ENCODE measurements around the gene C4orf50. TPM values are rescaled to one million over a fixed set of nuclear protein-coding genes. Genes with fewer than 3 reads are reported as not detected.

Gene C4orf50
- total RNA-seq, 1 experiment from 2014 or later, result 0.17 TPM

- H3K4ac ChIP-seq (ENCODE audit: low read depth, low read length), result no peak overlapping the region
Measured at GRCh38 chr4:5999356-5999755, 18.9 kb downstream of the C4orf50 start.

More at GRCh38 chr4:5999356-5999755, 18.9 kb downstream of the C4orf50 start:
- H4K5ac ChIP-seq (ENCODE audit: insufficient read length, low read depth, low read length), result no peak overlapping the region
- H3K79me1 ChIP-seq (ENCODE audit: insufficient read depth, low read depth, low read length, poor library complexity, severe bottlenecking), result no peaks in the 10 kb centered on the region
- no peak overlapping the region for H2BK15ac ChIP-seq (ENCODE audit: low read depth, low read length)
- no peaks in the 10 kb centered on the region for H3K9me3 ChIP-seq (ENCODE audit: control insufficient read depth, low read depth, low read length)
- H2BK12ac ChIP-seq (ENCODE audit: insufficient read length, low read depth, low read length), result no peak overlapping the region
- H4K8ac ChIP-seq (replicated peaks; ENCODE audit: insufficient read length, low read depth, low read length), result no peak overlapping the region
- H4K91ac ChIP-seq (ENCODE audit: insufficient read length, low read depth, low read length), result no peak overlapping the region
- Mint-ChIP-seq H3K4me1 (no peaks in the 10 kb centered on the region; a peak in 2 of 4 replicates), H3K27me3 (ENCODE audit: low read depth) (peaks cover 25% of the 10 kb centered on the region), H3K27ac (no peak overlapping the region), H3K9me3 (no peaks in the 10 kb centered on the region), H3K36me3 (ENCODE audit: insufficient read depth in 1 of 3, low read depth in 3 of 3) (no peaks in the 10 kb centered on the region; a peak in 1 of 7 replicates), H3K4me3 (no peak overlapping the region)
- H2AFZ ChIP-seq (ENCODE audit: low read length), result no peak overlapping the region
- no peaks in the 10 kb centered on the region for H4K20me1 ChIP-seq (ENCODE audit: control insufficient read depth, insufficient read depth, insufficient read length)
- H3K27ac ChIP-seq (ENCODE audit: insufficient read length, low read depth, low read length), result no peak overlapping the region
- H3K4me2 ChIP-seq (ENCODE audit: insufficient read depth, insufficient read length, low read length), result no peak overlapping the region
- no peaks in the 10 kb centered on the region for H3K27me3 ChIP-seq (ENCODE audit: insufficient read depth, low read length)
- no peak overlapping the region for H3K14ac ChIP-seq (ENCODE audit: insufficient read depth, low read length)
- H3T11ph ChIP-seq (ENCODE audit: low read length), result no peak overlapping the region
- no peak overlapping the region for H2AK5ac ChIP-seq (ENCODE audit: insufficient read length, low read length)
- no peaks in the 10 kb centered on the region for H3K4me1 ChIP-seq (ENCODE audit: insufficient read depth, low read length)
- WGBS (ENCODE audit: extremely low coverage, insufficient read length, low lambda C conversion rate), result no CpG with 5 or more reads among the region's 6 CpGs
- no peak overlapping the region for H3K18ac ChIP-seq (ENCODE audit: insufficient read length, low read depth, low read length)
- TF ChIP-seq CTCF (conservative IDR thresholded peaks at IDR 0.05), result no peak
- H2BK20ac ChIP-seq (ENCODE audit: low read depth, low read length, poor library complexity, severe bottlenecking), result no peak overlapping the region
- DNase-seq, result no peak
- no peak overlapping the region for H2BK120ac ChIP-seq (ENCODE audit: low read depth, low read length, poor library complexity, severe bottlenecking)
- no peak overlapping the region for H3K56ac ChIP-seq (ENCODE audit: insufficient read length, low read depth, low read length)
- H3K9ac ChIP-seq (ENCODE audit: extremely low read depth, insufficient read length, low read length), result no peak overlapping the region
- H2BK5ac ChIP-seq (ENCODE audit: insufficient read length, low read length), result no peak overlapping the region
- no peaks in the 10 kb centered on the region for H3K23me2 ChIP-seq (ENCODE audit: insufficient read length, low read depth, low read length, poor library complexity, severe bottlenecking)
- H3K79me2 ChIP-seq (ENCODE audit: insufficient read depth, low read length), result no peaks in the 10 kb centered on the region
- no peak overlapping the region for H3K23ac ChIP-seq (ENCODE audit: insufficient read length, low read depth, low read length)

Measured in H9 (cell line).